Osteocyte (in vitro differentiated cells): ENCODE data around the gene GNB4. TPM values are rescaled to one million over a fixed set of nuclear protein-coding genes. Genes with fewer than 3 reads are reported as not detected.

Source experiments
- DNase-seq: peaks from one replicate; pipeline ENCODE4 v3.0.0; 2021; ENCODE audit warnings: mixed read lengths; ENCODE audit not compliant: unreplicated experiment; ENCODE audit errors: extremely low spot score
- H3K27ac Mint-ChIP-seq: one replicate; pipeline ENCODE4 v1.8.0; 2021; ENCODE audit warnings: mild to moderate bottlenecking, mixed read lengths; ENCODE audit not compliant: unreplicated experiment
- H3K27me3 Mint-ChIP-seq: one replicate; pipeline ENCODE4 v1.8.0; 2021; ENCODE audit warnings: mixed read lengths; ENCODE audit not compliant: unreplicated experiment
- H3K36me3 Mint-ChIP-seq: one replicate; pipeline ENCODE4 v1.8.0; 2021; ENCODE audit warnings: mixed read lengths; ENCODE audit not compliant: unreplicated experiment
- H3K4me1 Mint-ChIP-seq: one replicate; pipeline ENCODE4 v1.8.0; 2021; ENCODE audit warnings: mixed read lengths; ENCODE audit not compliant: unreplicated experiment
- H3K4me3 Mint-ChIP-seq: one replicate; pipeline ENCODE4 v1.8.0; 2021; ENCODE audit warnings: mild to moderate bottlenecking, moderate library complexity, mixed read lengths; ENCODE audit not compliant: unreplicated experiment
- H3K9me3 Mint-ChIP-seq: one replicate; pipeline ENCODE4 v1.8.0; 2021; ENCODE audit warnings: mixed read lengths; ENCODE audit not compliant: unreplicated experiment
- CTCF ChIP-seq: fragments of 200-600 bp; sonication (generic); IDR thresholded peaks from 2 replicates; pipeline ENCODE4 v1.5.0; 2021; ENCODE audit warnings: antibody characterized with exemption, mild to moderate bottlenecking, moderate library complexity
- total RNA-seq: library from RNA; stranded (reverse); gene quantifications from 2 replicates; pipeline ENCODE4 v1.2.1, GENCODE V29; 2021

Gene GNB4
- total RNA-seq, 1 donor from 2014 or later, result 58.3 TPM

- DNase-seq, result no peak
- TF ChIP-seq CTCF, result no peak
Measured at GRCh38 chr3:179410331-179410730, 40.9 kb downstream of the GNB4 start.

DNA sequence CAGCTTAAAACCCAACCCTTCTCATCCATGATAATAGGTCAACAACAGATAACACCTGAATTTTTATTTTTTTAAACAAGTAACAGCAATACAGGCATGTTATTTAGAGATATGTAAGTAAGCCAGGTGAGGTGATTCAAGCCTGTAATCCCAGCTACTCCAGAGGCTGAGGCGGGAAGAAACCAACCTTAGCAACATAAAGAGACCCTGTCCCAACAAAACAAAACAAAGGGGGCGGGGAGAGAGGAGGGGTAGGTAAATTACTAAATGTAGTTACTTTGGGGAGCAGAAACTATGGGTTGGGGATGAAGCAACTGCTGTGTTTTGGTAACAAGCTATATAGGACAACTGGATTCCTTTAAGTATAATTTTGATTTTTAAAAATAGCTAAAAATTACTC is 47.0 kb downstream of the GNB4 start:
- no peak for DNase-seq
- Mint-ChIP-seq H3K4me3 (no peak overlapping the region), H3K27me3 (no peaks in the 10 kb centered on the region), H3K27ac (no peak overlapping the region), H3K4me1 (no peaks in the 10 kb centered on the region), H3K36me3 (peaks cover 34% of the 10 kb centered on the region), H3K9me3 (no peaks in the 10 kb centered on the region)
- no peak for TF ChIP-seq CTCF

More at GRCh38 chr3:179410331-179410730, 40.9 kb downstream of the GNB4 start:
- H3K9me3 Mint-ChIP-seq, result no peaks in the 10 kb centered on the region
- H3K27me3 Mint-ChIP-seq, result no peaks in the 10 kb centered on the region
- no peaks in the 10 kb centered on the region for H3K4me1 Mint-ChIP-seq
- no peak overlapping the region for H3K4me3 Mint-ChIP-seq
- peak overlapping the region; percentile 42 for H3K27ac Mint-ChIP-seq
- H3K36me3 Mint-ChIP-seq, result peaks cover 26% of the 10 kb centered on the region

GRCh38 chr3:179402963-179403362 is 48.3 kb downstream of the GNB4 start:
- peaks cover 2% of the 10 kb centered on the region for H3K4me1 Mint-ChIP-seq
- no peak for DNase-seq
- H3K4me3 Mint-ChIP-seq, result no peak overlapping the region
- no peaks in the 10 kb centered on the region for H3K9me3 Mint-ChIP-seq
- peak overlapping the region; percentile 36 for H3K27ac Mint-ChIP-seq
- peaks cover 37% of the 10 kb centered on the region for H3K36me3 Mint-ChIP-seq
- TF ChIP-seq CTCF, result no peak
- no peaks in the 10 kb centered on the region for H3K27me3 Mint-ChIP-seq

DNA sequence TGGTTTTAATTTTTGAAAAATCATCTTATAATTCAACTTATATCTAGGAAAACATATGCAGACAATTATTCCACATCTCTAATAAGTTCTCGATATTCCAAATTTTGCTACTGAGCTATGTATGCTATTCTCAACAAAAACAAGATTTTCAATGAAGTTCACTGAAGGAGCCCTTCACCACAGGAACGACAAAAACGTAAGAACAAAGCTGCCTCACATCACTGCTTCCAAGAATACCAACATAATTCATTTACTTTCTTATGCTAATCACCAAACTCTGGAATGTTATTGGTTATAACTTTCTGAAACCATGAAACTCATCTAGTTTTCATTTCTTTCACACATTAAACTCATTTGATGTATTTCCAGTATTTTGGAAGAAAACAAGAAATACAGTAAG is 49.7 kb downstream of the GNB4 start:
- no peak overlapping the region for H3K27ac Mint-ChIP-seq
- H3K27me3 Mint-ChIP-seq, result no peaks in the 10 kb centered on the region
- no peaks in the 10 kb centered on the region for H3K9me3 Mint-ChIP-seq
- no peak for DNase-seq
- TF ChIP-seq CTCF, result no peak
- H3K4me3 Mint-ChIP-seq, result no peak overlapping the region
- peaks cover 2% of the 10 kb centered on the region for H3K4me1 Mint-ChIP-seq
- peaks cover 44% of the 10 kb centered on the region for H3K36me3 Mint-ChIP-seq

DNA sequence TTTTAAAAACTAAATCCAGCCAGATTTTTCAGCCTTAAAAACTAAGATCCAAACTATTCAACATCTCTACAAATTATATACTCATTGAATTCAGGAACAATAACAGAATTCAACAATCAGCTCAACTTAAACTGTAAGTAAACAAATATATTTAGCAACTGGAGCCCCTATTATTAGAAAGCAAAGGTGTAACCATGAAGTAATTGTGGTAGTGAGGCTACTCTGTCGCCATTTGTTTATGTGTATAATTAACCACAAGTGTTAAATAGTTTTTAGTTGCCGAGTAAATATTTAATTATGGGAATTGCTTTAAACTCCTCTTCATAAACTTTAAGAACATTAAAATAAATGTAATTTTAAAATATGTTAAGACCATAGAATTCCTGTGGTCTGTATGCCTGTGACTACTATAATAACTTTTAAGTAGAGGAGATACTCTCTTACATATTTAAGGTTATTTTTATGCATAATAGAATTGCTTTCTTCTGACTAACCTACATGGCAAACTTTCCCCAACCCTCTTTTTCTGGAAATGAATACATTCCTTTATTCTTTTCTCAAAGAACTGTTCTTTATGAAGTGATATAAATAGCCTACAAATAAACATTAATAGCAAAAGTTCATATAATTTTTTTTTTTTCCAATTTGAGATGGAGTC is 52.6 kb downstream of the GNB4 start:
- Mint-ChIP-seq H3K27ac (no peak overlapping the region), H3K27me3 (no peaks in the 10 kb centered on the region), H3K4me3 (no peak overlapping the region), H3K4me1 (peaks cover 2% of the 10 kb centered on the region), H3K9me3 (no peaks in the 10 kb centered on the region), H3K36me3 (peaks cover 40% of the 10 kb centered on the region)
- no peak for TF ChIP-seq CTCF
- no peak for DNase-seq
